Keratinocyte (primary cell): ENCODE results near the gene STK11IP. TPM values are rescaled to one million over a fixed set of nuclear protein-coding genes. Genes with fewer than 3 reads are reported as not detected.

Experiments
- DNase-seq: peaks from one replicate; pipeline ENCODE4 v3.0.0-alpha.2; 2011; ENCODE audit warnings: low read depth, missing footprints, low spot score
- FAIRE-seq: peaks from 2 replicates; lab custom pipeline; 2011; peaks lifted over from hg19 to GRCh38; lab: Jason Lieb, UNC
- H2AFZ ChIP-seq: 2 replicates; pipeline ENCODE4 v1.6.0; 2012; ENCODE audit warnings: low read length, control low read depth, inconsistent platforms; ENCODE audit not compliant: control insufficient read depth
- H3K27ac ChIP-seq: 2 replicates; pipeline ENCODE4 v1.5.1; 2011; ENCODE audit warnings: low read length; ENCODE audit not compliant: control insufficient read depth, insufficient read depth
- H3K27me3 ChIP-seq: 3 replicates; pipeline ENCODE4 v1.6.0; 2011; ENCODE audit warnings: low read length; ENCODE audit not compliant: control insufficient read depth, insufficient read depth; ENCODE audit errors: extremely low read depth
- H3K36me3 ChIP-seq, 2 experiments: 2 replicates in 1 of 2; 3 replicates in 1 of 2; pipeline ENCODE4 v1.5.1; 2011; ENCODE audit warnings: low read length in 2 of 2, mild to moderate bottlenecking in 1 of 2; ENCODE audit not compliant: control insufficient read depth in 2 of 2, insufficient read depth in 2 of 2; ENCODE audit errors: extremely low read depth in 1 of 2
- H3K4me1 ChIP-seq: 3 replicates; pipeline ENCODE4 v1.5.1; 2011; ENCODE audit warnings: low read length; ENCODE audit not compliant: control insufficient read depth, insufficient read depth; ENCODE audit errors: extremely low read depth
- H3K4me2 ChIP-seq: 3 replicates; pipeline ENCODE4 v1.6.0; 2011; ENCODE audit warnings: low read depth, low read length; ENCODE audit not compliant: control insufficient read depth, insufficient read depth; ENCODE audit errors: extremely low read depth
- H3K4me3 ChIP-seq, 3 experiments: fragments of 200-600 bp in 1 of 3; sonication (generic) in 1 of 3; 2 replicates in 2 of 3; 3 replicates in 1 of 3; pipeline ENCODE4 v1.5.1; 2011 to 2016; ENCODE audit warnings: low read length in 3 of 3, mild to moderate bottlenecking in 3 of 3, control low read depth in 2 of 3, inconsistent platforms in 1 of 3, low read depth in 1 of 3, mixed read lengths in 1 of 3, mixed run types in 1 of 3, moderate library complexity in 1 of 3; ENCODE audit not compliant: control insufficient read depth in 2 of 3, insufficient read depth in 2 of 3; ENCODE audit errors: extremely low read depth in 1 of 3
- H3K79me2 ChIP-seq: 2 replicates; pipeline ENCODE4 v1.6.0; 2012; ENCODE audit warnings: low read length; ENCODE audit not compliant: control insufficient read depth, insufficient read depth
- H3K9ac ChIP-seq: 3 replicates; pipeline ENCODE4 v1.6.0; 2011; ENCODE audit warnings: low read length; ENCODE audit not compliant: control insufficient read depth, insufficient read depth; ENCODE audit errors: extremely low read depth
- H3K9me1 ChIP-seq: 3 replicates; pipeline ENCODE4 v1.6.0; 2011; ENCODE audit warnings: low read length; ENCODE audit not compliant: control insufficient read depth, insufficient read depth; ENCODE audit errors: extremely low read depth
- H3K9me3 ChIP-seq: 2 replicates; pipeline ENCODE4 v1.5.1; 2012; ENCODE audit warnings: low read depth, low read length; ENCODE audit not compliant: control insufficient read depth
- H4K20me1 ChIP-seq: 3 replicates; pipeline ENCODE4 v1.6.0; 2011; ENCODE audit warnings: low read length; ENCODE audit not compliant: control insufficient read depth, insufficient read depth; ENCODE audit errors: extremely low read depth
- CTCF ChIP-seq, 3 experiments: IDR thresholded peaks in 1 of 3; conservative IDR thresholded peaks in 1 of 3; optimal IDR thresholded peaks in 1 of 3; 2 replicates in 2 of 3; 3 replicates in 1 of 3; pipeline versions ENCODE3 to v1.5.1; 2011; ENCODE audit warnings: low read length in 3 of 3, mild to moderate bottlenecking in 3 of 3, moderate library complexity in 2 of 3, control low read depth in 1 of 3, inconsistent platforms in 1 of 3; ENCODE audit not compliant: insufficient read depth in 2 of 3; ENCODE audit errors: extremely low read depth in 1 of 3
- EZH2 ChIP-seq: IDR thresholded peaks from one replicate; pipeline ENCODE4 v1.6.1; 2012; ENCODE audit warnings: inconsistent platforms, mild to moderate bottlenecking, low read length, moderate library complexity
- dilution Hi-C: fragments of 300-500 bp; cut with MboI; formaldehyde crosslinking; loops from one replicate; pipeline ENCODE4 v1.7.0; 2020; ENCODE audit warnings: low sequenced_read_pairs; ENCODE audit not compliant: extremely low pct_ligation_motif_present
- polyA plus RNA-seq, 5 experiments: library from polyadenylated mRNA; depleted of rRNA in 3 of 5; stranded (reverse) in 3 of 5; stranded (forward) in 1 of 5; unstranded in 1 of 5; fragments of >200 nt; gene quantifications; 1 replicate in 1 of 5; 2 replicates in 3 of 5; 3 replicates in 1 of 5; pipeline versions ENCODE4 v1.2.1 to v1.2.3, GENCODE V29; 2011 to 2012; ENCODE audit warnings: missing spikeins in 2 of 5, low read depth in 1 of 5, low replicate concordance in 1 of 5

The STK11IP gene
- polyA plus RNA-seq, 1 donor (not counting 4 experiments of a cell fraction or from before 2014, with no cell fraction given), result 10.0 TPM

GRCh38 chr2:219571311-219572236 is 26.1 kb upstream of the STK11IP start, which contains the start of gene OBSL1:
Gene OBSL1 (minus strand): TSS chr2:219571539. CDS start chr2:219571232, 307 bp downstream.
- Histone ChIP-seq H2AFZ (peak within 1 kb of the TSS; percentile 63), H3K9ac (peak within 1 kb of the TSS; percentile 65), H3K4me1 (peaks cover 8% of the 10 kb centered on the region), H3K4me3 (peak within 1 kb of the TSS; percentile 50 to 67 (median 54)), H4K20me1 (no peaks in the 10 kb centered on the region), H3K36me3 (no peaks in the 10 kb centered on the region), H3K9me3 (no peaks in the 10 kb centered on the region), H3K4me2 (peak within 1 kb of the TSS; percentile 81), H3K9me1 (no peaks in the 10 kb centered on the region), H3K79me2 (no peaks in the 10 kb centered on the region), H3K27ac (no peak within 1 kb of the TSS), H3K27me3 (no peaks in the 10 kb centered on the region)
- FAIRE-seq, result peak; percentile 90
- DNase-seq, result peak; percentile 78
- dilution Hi-C loops, result no loop called here
- TF ChIP-seq EZH2, result no peak
- TF ChIP-seq CTCF (optimal IDR thresholded peaks at IDR 0.05 in 1 of 3, IDR thresholded peaks at IDR 0.05 in 1 of 3, conservative IDR thresholded peaks at IDR 0.05 in 1 of 3; ENCODE audit: extremely low read depth in 1 of 3, insufficient read depth in 2 of 3, low read length in 3 of 3), result peak in 1 of 3 experiments; percentile 5

DNA sequence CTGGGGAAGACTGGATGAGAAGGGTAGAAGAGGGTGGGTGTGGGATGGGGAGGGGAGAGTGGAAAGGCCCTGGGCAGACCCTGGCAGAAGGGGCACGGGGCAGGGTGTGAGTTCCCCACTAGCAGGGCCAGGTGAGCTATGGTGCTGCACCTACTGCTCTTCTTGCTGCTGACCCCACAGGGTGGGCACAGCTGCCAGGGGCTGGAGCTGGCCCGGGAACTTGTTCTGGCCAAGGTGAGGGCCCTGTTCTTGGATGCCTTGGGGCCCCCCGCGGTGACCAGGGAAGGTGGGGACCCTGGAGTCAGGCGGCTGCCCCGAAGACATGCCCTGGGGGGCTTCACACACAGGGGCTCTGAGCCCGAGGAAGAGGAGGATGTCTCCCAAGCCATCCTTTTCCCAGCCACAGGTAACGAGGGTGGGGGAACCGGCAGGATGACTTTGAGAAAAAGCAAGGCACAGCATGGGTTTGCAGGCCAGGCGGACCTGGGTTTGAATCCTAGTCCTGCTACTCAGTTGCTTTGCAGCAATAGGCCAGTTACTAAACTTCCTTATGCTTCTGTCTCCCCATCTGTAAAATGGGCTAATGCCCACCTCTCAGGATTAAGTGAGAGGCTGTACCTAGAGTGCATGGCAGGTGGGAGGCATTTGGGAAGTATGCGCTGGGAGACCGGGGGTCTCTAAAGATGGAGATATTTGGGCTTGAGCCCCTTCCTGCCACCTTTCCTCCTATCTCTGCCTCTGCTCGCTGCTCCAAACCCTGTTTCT is 25.2 kb upstream of the STK11IP start, which contains the start of gene INHA:
Gene INHA (plus strand): TSS at position 74 of the 765 bp plus-strand sequence. CDS start 65 bp downstream, at position 139.
- DNase-seq (no peak), FAIRE-seq (no peak)
- no peaks in the 10 kb centered on the region for H3K79me2 ChIP-seq
- no peaks in the 10 kb centered on the region for H3K9me3 ChIP-seq
- peak within 1 kb of the TSS; percentile 65 for H3K9ac ChIP-seq
- H3K27me3 ChIP-seq, result peaks cover 6% of the 10 kb centered on the region
- H3K9me1 ChIP-seq, result no peaks in the 10 kb centered on the region
- peak within 1 kb of the TSS; percentile 30 for H2AFZ ChIP-seq
- H3K4me2 ChIP-seq, result peak within 1 kb of the TSS; percentile 81
- TF ChIP-seq EZH2 (no peak), CTCF (optimal IDR thresholded peaks at IDR 0.05 in 1 of 3, IDR thresholded peaks at IDR 0.05 in 1 of 3, conservative IDR thresholded peaks at IDR 0.05 in 1 of 3; ENCODE audit: extremely low read depth in 1 of 3, insufficient read depth in 2 of 3, low read length in 3 of 3) (no peak)
- dilution Hi-C loops, result no loop called here
- peaks cover 8% of the 10 kb centered on the region for H3K4me1 ChIP-seq
- H3K4me3 ChIP-seq, result peak within 1 kb of the TSS; percentile 43 to 67 (median 50)
- no peaks in the 10 kb centered on the region for H3K36me3 ChIP-seq
- H3K27ac ChIP-seq, result no peak within 1 kb of the TSS
- no peaks in the 10 kb centered on the region for H4K20me1 ChIP-seq
